ENCODE results near the gene RFC4. TPM values are rescaled to one million over a fixed set of nuclear protein-coding genes. Genes with fewer than 3 reads are reported as not detected.

Gene RFC4
- total RNA-seq, 1 experiment from 2014 or later: 95.1 TPM

GRCh38 chr3:186751480-186751879 lies 54.8 kb downstream of the RFC4 start:
- no peak for DNase-seq (ENCODE audit: low read depth)

GRCh38 chr3:186750316-186750715 lies 56.0 kb downstream of the RFC4 start:
- no peak for DNase-seq (ENCODE audit: low read depth)

- peak; percentile 92 for DNase-seq (ENCODE audit: low read depth)
Measured at GRCh38 chr3:186746008-186746407, 60.3 kb downstream of the RFC4 start.

DNA sequence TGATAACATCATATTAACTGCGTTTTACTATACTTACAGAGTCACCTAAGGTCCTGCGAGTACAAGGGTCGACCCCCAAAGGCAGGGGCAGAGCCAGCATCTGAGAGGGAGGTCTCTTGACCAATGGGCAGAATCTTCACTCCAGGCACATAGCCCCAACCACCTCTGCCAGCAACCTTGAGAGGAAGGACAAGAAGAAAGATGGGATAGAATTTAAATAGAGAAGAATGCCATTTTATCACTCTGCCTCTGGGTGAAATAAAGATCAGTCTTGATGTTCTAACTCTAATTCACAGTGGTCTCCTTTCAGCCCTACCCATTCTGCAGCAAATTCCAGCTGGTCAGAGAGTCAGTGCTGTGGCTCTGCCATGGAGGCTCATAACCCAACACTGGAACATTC lies 62.6 kb downstream of the RFC4 start:
- no peak for DNase-seq (ENCODE audit: low read depth)

DNA sequence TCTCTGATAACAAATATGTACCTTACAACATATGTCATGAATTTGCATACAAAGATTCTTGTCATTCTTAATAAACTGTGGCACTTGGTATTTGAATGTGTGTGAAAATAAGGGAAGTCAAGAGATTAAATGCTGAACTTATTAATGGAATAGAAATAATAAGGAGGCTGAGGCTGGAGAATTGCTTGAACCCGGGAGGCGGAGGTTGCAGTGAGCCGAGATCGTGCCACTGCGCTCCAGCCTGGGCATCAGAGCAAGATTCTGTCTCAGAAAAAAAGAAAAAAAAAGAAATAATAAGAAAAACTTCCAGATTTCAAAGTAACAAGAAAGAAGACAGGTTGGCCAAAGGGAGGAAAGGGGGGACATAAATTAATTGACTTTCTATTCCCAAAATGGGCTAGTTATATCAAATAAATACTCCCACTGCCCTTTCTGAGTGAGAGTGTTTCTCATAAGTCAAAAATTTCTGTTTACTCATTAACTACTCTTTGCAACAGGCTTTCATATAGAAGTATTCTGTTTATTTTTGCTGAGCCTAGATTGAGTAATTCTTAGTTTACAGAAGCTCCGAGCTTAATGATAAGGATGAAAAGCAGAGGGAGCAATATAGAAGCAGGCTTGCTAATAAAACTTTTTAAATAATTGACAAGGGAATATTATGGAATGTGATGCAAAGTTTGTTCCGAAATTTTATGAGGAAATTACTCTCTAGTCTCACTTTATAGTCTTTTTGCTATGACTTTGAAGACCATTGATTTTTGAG lies 63.5 kb downstream of the RFC4 start:
- DNase-seq (ENCODE audit: low read depth): no peak

Small RNA genes within 50 kb of the gene (small RNA-seq; reads per million reads assigned to genes)
- gene RF00092 (not detected), gene RNU6-1105P (not detected), gene SNORA4 (not detected), gene SNORA63 (not detected), gene SNORA81 (not detected), gene SNORD2 (not detected)

Other genes starting within 250 kb of the RFC4 start
- gene TBCCD1, start 239.1 kb downstream of the RFC4 start, total RNA-seq (2014; rRNA removed; shearing (Covaris generic)): 21.8 and 28.3 TPM in 2 replicates
- 103 and 104 TPM in 2 replicates for gene DNAJB11, start 235.8 kb downstream of the RFC4 start, total RNA-seq (2014; rRNA removed; shearing (Covaris generic))
- gene AHSG, start 193.4 kb downstream of the RFC4 start, total RNA-seq (2014; rRNA removed; shearing (Covaris generic)): 0.32 TPM in 1 of 2 replicates, not detected in the other
- gene FETUB, start 166.1 kb downstream of the RFC4 start, total RNA-seq (2014; rRNA removed; shearing (Covaris generic)): 1.8 and 1.9 TPM in 2 replicates
- 0.05 TPM in 1 of 2 replicates, not detected in the other for gene HRG, start 140.5 kb downstream of the RFC4 start, total RNA-seq (2014; rRNA removed; shearing (Covaris generic))
- gene KNG1, start 89.1 kb downstream of the RFC4 start, total RNA-seq (2014; rRNA removed; shearing (Covaris generic)): not detected in 2 replicates
- gene EIF4A2, start 22.9 kb downstream of the RFC4 start, total RNA-seq (2014; rRNA removed; shearing (Covaris generic)): 557 and 581 TPM in 2 replicates
- gene ADIPOQ, start 36.2 kb upstream of the RFC4 start, total RNA-seq (2014; rRNA removed; shearing (Covaris generic)): not detected in 2 replicates
- gene ST6GAL1, start 124.0 kb upstream of the RFC4 start, total RNA-seq (2014; rRNA removed; shearing (Covaris generic)): 6.1 and 6.8 TPM in 2 replicates

Data from HT1080 (cell line).